ENCODE results near the gene HOXA4.

The HOXA4 gene

DNA sequence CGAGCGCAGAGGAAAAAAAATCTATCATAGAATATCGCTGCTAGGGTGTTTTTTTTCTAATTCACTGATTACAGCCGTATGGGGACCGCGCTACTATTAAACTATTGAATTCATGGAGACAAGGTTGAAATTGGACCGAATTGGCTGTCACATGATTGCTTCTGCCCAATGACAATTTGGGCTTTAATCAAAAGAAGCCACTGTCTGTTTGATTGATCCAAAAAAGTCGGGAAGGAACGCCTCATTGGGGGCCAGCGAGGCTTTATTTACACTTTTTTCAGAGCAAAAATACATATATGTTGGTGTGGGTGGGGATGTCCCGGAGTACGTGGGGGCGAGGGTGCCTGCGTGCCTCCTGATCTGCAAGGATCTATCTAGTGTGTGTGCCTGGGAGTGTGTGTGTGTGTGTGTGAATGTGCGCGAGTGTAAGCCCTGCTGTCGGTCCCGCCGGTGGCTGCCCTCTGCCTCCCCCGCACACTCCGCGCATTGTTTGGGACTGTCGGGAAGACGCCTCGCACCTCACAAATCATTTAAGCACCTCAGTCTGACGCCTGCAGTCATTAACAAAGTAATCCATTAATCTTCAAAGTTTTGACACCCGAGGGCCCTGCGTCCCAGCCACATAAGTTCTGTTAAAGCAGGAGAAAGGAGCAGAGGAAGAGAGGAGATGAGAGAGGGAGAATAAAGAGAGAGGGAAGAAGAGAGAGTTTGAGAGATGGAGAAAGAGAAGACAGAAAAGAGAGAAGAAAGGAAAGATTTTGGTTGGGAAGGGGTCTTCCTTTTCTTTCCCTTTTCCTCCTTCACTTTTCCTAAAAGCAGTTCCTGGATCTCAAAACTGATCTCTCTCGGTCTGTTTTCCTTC, 27.7 kb downstream of the HOXA4 start, which contains the start of gene HOXA2:
Gene HOXA2, minus strand, starts transcription at position 103 of the 862 bp plus-strand sequence. CDS start 183 bp downstream, outside the sequence.
- no peak for DNase-seq

DNA sequence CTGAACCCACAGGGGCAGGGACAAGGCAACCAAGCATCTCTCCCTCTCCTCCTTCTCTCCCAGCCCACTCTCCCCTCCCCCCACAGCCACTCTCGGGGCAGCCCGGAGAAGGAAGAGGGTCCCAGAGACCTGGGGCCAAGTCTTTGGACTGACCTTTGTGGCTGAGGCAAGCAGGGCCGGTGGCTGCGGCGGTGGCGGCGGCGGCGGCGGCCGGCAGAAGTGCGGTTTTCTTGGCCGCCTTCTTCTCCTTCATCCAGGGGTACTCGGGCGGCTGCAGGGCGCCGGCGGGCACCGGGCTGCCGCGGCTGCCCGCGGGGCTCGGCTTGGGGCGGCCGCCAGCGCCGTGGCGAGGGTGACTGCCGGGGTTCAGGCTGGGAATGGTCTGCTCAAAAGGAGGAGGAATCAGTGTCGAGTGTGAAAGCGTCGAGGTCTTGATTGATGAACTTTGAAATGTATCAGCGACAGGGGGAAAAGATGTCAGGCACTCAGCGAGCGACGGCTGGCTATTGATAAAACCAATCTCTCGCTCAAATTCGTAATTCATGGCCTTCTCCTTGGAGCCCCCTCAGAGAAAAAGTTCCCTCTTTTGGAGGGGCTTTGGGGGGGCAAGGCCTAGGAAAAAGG, 28.5 kb downstream of the HOXA4 start:
- no peak for DNase-seq

DNA sequence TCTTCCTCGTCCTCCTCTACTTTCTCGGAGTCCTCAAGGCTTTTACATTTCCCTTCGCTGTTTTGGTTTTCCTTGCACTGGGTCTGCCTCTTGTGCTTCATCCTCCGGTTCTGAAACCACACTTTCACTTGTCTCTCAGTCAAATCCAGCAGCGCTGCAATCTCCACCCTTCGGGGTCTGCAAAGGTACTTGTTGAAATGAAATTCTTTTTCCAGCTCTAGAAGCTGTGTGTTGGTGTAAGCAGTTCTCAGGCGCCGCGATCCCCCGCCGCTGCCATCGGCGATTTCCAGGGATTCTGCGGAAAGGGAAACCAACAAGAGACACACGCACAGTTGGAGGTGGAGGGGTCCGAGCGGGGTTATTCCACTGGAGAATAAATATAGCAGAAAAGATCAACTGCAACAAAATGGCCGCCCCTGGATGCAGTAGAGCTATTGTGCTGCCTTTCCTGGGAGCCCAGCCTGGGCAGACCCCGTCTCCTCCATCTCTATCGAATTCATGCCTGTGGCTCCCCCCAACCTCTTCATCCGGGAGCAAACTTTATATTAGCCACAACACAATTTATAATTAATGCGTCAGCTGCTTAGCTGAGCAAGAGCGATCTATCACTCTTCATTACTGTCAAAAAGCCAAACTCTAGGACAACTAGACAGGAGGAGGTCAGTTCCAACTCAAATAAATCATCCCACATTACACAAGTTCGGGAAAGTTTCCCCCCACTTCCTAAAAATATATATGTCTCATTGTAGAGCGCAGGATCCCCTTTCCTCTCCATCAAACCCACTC, 29.2 kb downstream of the HOXA4 start:
- DNase-seq = no peak

DNA sequence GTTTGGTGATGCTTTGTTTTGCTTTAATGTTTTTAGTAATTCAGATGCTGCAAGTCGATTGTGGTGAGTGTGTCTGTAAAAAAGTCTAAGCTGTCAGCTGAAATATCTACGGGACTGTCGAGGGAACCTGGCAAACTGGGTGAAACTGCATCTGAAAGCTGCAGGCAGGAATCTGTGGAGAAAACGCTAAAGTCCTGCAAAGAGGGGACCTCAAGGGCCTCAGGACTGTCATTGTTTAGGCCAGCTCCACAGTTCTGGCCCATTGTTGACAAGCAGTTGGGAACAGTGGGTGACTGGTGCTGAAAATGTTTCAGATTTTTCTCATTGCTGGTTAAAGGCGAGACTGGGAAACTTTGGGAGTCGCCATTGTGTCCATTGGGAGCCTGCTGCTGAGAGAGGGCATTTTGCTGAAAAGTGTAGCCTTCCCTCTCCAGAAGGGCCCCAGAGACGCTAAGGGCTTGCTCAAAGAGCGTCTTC, 29.8 kb downstream of the HOXA4 start:
- DNase-seq = no peak

DNA sequence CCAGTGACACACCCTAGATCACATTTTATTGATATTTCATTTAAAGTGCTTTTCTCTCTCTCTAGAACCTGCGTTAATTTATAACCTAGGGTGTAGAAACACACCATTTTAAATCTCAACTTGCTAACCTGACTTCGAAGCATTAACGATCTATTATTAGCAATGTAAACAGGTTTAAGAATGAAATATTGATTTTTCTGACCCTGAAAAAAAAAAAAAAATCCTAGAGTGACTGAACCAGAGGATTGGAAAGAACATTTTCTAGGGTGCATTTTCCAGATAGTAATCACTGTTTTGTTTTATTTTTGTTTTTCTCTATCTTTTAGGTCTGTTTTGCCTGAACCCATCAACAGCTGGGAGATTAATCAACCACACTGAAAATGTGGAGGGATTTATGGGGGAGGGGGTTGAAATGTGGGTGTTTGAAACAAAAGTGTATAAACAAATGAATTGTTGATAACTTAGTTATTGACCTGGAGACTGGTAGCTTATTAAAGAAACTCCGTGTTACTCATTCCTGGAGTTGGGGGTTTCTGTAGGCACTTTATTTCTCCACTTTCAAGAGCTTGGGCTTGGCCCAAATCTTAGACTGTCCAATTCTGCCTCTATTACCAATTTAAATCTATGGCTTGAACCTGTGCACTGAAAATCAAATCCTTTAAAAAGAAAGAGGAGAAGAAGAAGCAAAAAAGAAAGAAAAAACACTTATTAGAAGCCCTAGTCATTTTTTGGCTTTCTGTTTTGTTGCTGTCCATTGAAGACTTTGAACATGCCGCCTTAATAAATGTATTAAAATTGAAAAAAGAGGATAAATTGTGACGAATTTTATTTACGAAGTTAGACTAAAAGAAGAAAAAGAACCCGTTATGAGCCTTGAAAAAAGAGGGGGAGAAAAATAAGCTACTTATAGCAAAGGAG, 30.8 kb downstream of the HOXA4 start:
- no peak for DNase-seq

DNA sequence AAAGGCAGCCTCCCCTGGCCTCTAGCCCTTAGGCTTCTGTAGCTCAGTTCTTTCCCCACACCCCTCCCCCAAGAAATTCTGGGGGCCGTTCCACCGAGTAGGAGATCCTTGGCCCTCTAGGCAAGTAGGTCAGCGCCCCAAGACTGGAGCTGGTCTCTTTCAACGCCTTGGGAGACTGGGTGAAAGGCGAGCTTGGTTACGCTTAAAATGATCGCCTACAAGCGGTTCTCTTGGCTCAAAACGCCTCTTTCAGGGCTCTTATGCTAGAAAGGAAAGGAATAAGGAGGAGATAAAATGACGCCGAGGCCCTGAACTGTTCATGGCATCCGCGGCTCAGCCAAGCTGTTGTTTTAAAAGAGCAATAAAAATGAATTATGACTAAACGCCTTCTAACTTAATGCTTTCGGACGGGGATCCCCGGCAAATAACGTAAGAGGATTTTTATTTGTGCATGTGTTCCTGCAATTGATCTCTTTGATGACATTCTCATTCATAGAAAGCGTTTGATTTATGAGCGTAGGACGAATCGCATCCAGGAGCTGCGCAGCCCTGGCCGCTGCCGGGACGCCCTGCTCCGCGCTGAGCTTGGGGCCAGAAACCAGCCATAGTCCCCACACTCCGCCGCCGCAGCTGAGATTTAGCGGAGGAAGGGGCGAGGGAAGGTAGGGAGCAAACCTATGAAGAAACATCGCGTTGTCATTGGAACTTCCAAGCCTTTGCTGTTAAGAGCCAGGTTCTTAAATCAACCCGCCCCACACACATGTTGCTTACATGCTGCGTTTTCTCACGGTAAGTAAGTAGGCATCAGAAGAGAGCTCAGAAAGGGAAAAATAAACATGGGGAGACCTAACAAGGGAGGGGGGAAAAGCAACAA, 31.7 kb downstream of the HOXA4 start:
- no peak for DNase-seq

DNA sequence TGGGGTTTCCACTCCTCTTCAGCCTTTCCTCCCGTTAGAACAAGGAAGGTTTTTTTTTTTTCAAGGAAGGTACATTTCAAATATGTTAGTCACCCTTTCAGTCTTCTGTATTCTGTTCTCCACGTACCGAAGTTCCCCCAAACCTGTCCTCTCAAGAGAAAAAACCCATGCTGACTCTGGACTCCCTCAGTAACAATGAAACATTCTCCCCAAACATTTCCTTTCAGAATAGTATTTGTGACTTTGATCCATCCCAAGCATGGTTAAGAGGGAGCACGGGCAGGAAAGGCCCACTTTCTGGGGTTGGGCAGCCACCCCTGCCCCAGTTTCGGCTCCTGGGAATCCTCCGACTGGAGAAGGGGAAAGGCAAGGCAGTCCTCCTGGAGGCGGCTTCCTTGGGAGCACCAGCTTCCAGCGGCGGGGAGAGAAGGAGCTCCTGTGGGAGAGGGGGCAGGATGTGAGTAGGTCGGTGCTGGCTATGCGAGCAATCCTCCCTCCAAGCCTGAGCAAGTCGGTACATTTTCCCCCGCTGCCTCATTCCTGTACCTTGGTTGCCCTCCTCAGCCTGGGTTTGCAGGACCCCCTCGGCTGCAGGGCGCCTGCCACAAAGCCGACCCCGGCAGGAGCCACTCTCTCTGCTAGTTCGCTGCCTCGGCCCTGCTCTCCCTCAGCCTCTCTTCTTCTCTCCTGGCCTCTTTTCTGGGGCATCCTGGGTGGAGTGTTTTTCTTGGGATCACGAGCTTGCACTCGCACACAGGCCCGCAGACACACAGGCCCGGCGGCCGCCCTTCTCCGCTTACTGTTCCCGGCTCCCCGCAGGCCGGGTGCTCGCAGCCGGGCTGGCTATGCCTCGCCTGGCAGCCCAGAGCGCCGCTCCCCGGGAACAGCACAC, 32.6 kb downstream of the HOXA4 start:
- no peak for DNase-seq

DNA sequence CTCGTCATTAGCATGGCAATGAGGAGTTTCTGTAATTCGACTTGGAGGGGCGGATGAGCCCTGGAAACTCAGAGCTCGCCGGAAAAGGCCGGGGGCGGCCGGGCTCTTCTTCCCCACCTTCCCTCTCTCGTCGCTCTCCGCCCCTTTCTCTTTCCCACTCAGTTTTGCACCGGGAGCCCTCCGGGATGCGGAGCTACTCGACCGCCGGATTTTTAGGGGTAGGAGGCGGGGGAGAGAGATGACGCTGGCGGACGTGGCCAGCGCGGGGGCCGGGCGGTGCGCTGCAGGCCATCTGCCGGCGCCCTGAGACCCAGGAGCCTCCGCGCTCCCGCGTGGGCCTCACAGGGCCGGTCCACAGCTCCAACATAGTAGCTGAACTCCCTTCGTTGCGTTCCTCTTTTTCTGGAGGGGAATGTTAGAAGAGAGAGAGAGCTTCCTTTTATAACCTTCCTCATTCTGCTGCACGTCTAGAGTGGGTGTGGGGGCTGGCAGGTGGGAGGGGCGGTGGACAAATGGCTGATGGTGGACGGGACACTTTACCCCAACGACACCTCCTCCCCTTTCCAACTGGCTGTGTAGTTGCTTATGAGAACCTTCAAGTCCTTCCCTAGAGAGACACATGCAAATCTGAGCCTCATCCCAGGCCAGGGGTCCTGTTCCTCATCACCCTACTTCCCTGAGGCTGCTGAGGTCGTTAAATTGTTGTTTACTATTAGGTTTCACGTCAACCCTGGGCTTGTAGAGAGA, 33.6 kb downstream of the HOXA4 start:
- peak; percentile 15 to 24 for DNase-seq

DNA sequence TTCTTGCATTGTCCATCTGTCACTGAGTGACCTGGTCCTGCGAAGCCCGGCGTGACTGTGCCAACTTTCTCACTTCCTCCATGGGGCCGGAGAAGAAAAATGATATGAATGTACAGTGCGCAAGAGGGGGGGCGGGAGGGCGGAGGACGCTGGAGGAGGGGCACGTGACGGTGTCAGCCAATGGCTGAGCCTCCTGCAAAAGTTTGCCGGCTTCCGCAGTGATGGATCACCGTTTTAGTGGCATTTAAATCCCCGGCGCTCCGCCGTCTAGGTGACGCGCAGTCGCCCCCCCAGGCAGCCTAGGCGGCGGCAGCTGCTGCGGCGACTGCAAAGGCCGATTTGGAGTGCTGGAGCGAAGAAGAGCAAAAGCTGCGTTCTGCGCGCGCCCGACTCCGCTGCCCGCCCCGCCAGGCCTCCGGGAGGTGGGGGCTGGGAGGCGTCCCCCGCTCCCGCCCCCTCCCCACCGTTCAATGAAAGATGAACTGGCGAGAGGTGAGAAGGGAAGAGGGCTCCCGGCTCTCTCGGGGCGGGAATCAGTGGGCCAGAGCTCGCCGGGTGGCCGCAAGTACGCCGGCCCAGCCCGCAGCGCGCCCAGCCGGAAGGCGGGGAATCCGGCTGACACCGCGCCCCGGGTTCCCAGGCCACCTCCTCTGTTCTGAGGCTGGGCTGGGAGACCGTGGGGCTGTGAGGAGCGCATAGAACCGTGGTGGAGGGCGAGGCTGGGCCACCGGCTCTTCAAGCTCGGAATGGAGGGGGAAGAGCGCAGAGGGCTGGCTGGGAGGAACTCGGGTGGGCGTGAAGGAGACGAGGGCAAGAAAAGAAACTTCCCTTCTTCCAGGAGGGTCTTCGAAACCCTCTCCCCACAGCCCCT, 34.4 kb downstream of the HOXA4 start, which contains the start of gene HOXA1:
Gene HOXA1, minus strand, starts transcription at position 104 of the 871 bp plus-strand sequence. Its CDS starts 88 bp downstream, at position 16.
- DNase-seq = peak; percentile 83 to 85

DNA sequence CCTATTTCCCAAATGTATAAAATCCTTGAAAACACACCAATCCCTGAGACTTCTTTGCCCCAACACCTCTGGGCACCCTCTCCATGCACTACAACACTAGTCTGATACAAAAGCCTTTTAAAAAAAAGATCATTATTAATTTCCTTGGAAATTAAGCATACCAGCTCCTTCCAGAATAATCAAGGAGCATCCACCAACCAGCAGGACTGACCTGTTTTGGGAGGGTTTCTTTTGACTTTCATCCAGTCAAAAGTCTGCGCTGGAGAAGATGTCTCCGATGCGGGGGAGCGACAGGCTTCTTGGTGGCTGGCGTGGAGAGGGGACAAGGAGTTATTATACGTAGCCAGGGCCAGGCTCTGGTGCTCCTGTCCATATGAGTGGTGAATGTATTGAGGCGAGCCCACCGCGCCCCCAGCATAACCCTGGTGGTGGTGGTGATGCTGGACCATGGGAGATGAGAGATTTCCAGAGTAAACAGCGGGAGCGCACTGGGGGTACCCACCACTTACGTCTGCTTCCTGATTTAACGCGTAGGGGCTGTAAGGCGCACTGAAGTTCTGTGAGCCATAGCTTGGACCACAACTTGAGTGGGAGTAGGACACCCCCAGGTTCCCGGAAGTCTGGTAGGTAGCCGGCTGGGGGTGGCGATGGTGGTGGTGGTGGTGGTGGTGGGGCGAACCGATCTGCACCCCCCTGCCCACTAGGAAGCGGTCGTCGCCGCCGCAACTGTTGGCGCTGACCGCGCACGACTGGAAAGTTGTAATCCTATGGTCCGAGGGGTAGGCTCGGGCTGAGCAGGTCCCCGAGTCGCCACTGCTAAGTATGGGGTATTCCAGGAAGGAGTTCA, 35.3 kb downstream of the HOXA4 start:
- peak; percentile 24 to 43 for DNase-seq

DNA sequence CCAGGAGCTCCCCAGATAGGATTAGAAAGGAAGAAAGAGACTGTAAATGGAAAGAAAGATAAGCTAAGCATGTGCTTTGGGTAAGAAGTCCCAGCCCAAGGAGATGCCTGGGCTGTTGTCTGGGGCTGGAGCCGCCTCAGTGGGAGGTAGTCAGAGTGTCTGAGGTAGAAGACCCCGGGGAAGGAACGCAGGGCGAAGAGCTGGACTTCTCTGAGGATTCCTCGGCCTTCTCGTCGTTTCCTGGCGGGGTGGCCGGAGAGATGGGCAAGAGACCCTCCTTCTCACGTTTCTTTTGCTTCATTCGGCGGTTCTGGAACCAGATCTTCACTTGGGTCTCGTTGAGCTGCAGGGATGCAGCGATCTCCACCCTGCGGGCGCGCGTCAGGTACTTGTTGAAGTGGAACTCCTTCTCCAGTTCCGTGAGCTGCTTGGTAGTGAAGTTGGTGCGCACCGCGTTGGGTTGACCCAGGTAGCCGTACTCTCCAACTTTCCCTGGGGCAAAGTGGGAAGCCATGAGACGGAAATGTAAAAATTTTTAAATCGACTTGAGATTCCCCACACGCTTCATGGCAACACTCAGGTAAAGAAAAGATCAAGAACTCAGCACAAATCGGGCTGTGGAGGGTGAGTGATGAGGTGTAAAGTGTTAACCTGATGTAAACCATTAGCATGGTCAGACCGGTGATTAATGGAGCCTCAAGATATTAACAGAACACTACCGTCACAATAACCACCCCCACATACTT, 36.1 kb downstream of the HOXA4 start:
- no peak for DNase-seq

DNA sequence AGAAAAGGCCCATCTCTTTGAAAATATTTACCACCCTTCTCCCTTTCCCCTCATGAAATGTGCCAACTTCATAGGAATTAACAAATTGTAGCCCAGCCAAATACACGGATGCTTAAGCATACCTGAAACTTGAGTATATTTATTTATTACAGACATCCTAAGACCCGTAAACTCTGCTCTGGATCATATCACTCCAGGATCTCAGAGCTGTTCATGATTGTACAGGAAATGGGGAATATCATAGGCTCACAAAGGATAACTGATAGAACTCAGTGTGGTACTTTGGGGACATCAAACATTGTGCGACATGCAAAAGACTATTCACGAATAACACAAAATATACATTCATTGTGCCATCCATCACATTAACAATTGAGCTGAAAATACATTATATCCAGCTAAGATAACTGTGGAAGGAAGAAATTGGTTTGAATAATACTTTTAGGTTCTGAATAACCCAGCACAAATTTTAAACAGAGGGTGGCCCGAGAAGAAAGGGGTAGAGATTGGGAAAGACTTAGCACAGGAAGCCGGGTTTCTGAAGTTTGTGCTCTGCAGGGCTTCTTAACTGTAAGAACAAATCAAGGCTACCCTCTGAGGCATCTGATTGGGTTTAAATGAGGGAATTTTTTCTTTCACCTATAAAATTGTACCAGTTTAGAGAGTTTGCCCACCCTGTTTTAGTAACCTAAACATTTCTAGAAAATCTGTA, 37.2 kb downstream of the HOXA4 start:
- no peak for DNase-seq

DNA sequence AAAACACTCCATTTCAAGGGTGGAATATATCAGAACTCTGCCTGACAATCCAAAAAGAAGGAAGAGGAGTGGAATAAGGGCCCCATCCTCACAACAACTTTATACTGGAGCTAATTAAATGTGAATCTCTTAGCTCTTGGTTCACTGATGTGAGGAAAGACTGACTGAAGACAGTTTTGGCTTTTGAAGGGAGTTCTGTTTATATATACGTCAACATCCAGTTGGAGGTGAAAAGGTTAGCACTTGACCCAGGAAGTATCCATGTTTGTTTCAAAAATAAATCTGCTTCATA, 37.8 kb downstream of the HOXA4 start:
- no peak for DNase-seq

DNA sequence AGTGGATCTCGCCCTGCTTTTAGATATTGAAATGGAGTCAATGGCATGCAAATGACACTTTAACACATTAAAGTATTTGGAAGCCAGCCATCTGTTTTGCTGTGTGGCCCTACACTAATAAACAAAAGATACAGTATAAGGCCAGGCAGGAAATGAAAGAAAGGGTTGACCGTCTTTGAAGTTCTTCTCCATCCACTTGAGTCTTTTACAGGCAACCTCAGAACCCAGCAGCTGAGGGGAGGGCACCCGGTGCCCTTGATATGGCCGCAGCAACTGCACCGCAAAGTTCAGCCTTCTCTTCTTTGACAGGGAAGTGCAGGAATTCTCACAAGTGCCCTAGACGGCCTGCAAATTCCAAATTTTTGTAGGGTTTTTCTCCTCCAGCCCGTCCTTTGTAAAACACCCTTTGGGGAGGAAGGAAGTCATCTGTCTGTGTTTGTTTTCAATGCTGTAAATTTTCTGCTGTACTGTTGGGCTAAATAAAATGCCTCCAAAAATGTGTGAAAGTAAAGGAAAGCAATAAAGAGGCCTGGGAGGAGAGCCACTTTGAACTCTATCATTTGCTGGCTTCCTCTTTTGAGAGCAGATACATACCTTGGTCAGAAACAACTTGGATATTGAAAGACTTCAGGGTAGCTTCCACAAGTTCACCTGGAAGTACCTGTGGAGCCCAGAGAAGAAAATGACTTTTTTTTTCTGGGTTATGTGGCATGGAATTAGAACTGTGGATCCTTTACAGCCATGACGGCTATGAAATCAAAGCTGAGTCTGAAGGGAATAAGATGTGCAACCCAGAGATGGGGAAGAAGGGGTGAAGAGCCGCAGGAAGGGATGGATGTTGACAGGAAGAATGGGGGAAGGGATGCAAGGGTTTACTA, 38.4 kb downstream of the HOXA4 start:
- no peak for DNase-seq

DNA sequence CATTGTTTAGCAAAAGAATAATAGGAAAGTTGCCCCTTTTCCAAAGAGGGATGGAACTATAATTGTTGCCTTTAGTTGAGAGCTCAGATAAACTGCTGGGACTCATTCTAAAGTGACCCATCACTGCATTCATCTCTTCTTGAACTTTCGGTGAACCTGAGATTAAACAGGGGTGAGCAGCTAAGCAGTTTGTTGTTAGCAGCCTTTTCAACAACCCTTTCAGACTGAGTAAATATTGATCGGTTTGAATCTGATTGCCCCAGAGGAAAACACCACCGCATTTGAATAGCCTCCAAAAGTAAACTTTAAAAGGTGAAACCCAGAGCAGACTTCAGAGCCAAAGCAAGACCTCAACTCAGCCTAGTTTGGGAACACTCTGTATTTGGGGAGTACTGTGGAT, 39.5 kb downstream of the HOXA4 start:
- no peak for DNase-seq
